Kidney (tissue), 14 donors: ENCODE results near the gene LRRC43. TPM values are rescaled to one million over a fixed set of nuclear protein-coding genes. Genes with fewer than 3 reads are reported as not detected.

ENCODE experiments used
- DNase-seq, 5 donors: peaks; one replicate each; pipeline ENCODE4 v3.0.0-alpha.2; 2013 to 2020
- FAIRE-seq: peaks from 2 replicates; lab custom pipeline; 2012; peaks lifted over from hg19 to GRCh38; lab: Jason Lieb, UNC
- H3K27ac ChIP-seq, 2 donors: one replicate each; pipeline ENCODE4 v1.7.0; 2013; ENCODE audit warnings: low read depth in 2 of 2, low read length in 2 of 2, inconsistent platforms in 1 of 2
- H3K27me3 ChIP-seq: one replicate; pipeline ENCODE4 v1.7.1; 2013; ENCODE audit warnings: low read length, inconsistent platforms; ENCODE audit not compliant: control insufficient read depth, insufficient read depth
- H3K36me3 ChIP-seq, 3 donors: one replicate each; pipeline versions ENCODE4 v1.7.0 to v1.7.1; 2013; ENCODE audit warnings: low read length in 3 of 3, control low read depth in 1 of 3, inconsistent platforms in 1 of 3; ENCODE audit not compliant: insufficient read depth in 3 of 3, control insufficient read depth in 2 of 3
- H3K4me1 ChIP-seq, 3 donors: one replicate each; pipeline versions ENCODE4 v1.7.0 to v1.7.1; 2013; ENCODE audit warnings: low read length in 3 of 3, inconsistent platforms in 1 of 3, low read depth in 1 of 3; ENCODE audit not compliant: control insufficient read depth in 2 of 3, insufficient read depth in 2 of 3
- H3K4me3 ChIP-seq, 3 donors: one replicate each; pipeline versions ENCODE4 v1.7.0 to v1.8.1; 2013; ENCODE audit warnings: low read length in 3 of 3, control low read depth in 1 of 3, inconsistent platforms in 1 of 3
- H3K9ac ChIP-seq, 3 donors: one replicate each; pipeline versions ENCODE4 v1.7.0 to v1.7.1; 2013; ENCODE audit warnings: low read length in 3 of 3, control low read depth in 1 of 3, inconsistent platforms in 1 of 3
- H3K9me3 ChIP-seq, 3 donors: one replicate each; pipeline versions ENCODE4 v1.7.0 to v1.7.1; 2013; ENCODE audit warnings: low read length in 3 of 3, control low read depth in 1 of 3, inconsistent platforms in 1 of 3; ENCODE audit not compliant: control insufficient read depth in 2 of 3, insufficient read depth in 1 of 3
- intact Hi-C: fragments of 100-400 bp; cut with DNase I; formaldehyde crosslinking; loops from one replicate; pipeline ENCODE4 v1.11.1; 2022
- polyA plus RNA-seq: library from polyadenylated mRNA; stranded (reverse); fragments of 350-450 nt; fragmentation: Illumina TruSeq; extraction: RNeasy Lipid Tissue Mini Kit (QIAGEN cat#74804); gene quantifications from one replicate; pipeline ENCODE4 v1.2.3, GENCODE V29; 2014; ENCODE audit warnings: low read depth, low replicate concordance; ENCODE audit not compliant: insufficient read depth
- total RNA-seq: library from RNA; stranded (reverse); fragmentation: NEBNext Ultra II Directional; extraction: Animal tissue kit (Norgen Biotek cat#: 25700); gene quantifications from one replicate; pipeline ENCODE4 v1.2.1, GENCODE V29; 2021
- TF ChIP-seq, protein P1 (sequence below): IDR thresholded peaks from 3 replicates; pipeline ENCODE4 v1.5.1; 2012; ENCODE audit warnings: mild to moderate bottlenecking, moderate library complexity, borderline replicate concordance; ENCODE audit not compliant: insufficient read depth; ENCODE audit errors: extremely low read depth
- donor health status: control.
- donor health status: control.
- donor health status: control.
- donor health status: control.
- donor health status: control.
- donor health status: DM: yes; HTN: yes; CAD: no.
- donor health status: Normal renal cell carcinoma (clear cell type).

Gene LRRC43
- total and polyA plus RNA-seq, 2 donors from 2014 or later, result 4.8 to 7.9 TPM

DNA sequence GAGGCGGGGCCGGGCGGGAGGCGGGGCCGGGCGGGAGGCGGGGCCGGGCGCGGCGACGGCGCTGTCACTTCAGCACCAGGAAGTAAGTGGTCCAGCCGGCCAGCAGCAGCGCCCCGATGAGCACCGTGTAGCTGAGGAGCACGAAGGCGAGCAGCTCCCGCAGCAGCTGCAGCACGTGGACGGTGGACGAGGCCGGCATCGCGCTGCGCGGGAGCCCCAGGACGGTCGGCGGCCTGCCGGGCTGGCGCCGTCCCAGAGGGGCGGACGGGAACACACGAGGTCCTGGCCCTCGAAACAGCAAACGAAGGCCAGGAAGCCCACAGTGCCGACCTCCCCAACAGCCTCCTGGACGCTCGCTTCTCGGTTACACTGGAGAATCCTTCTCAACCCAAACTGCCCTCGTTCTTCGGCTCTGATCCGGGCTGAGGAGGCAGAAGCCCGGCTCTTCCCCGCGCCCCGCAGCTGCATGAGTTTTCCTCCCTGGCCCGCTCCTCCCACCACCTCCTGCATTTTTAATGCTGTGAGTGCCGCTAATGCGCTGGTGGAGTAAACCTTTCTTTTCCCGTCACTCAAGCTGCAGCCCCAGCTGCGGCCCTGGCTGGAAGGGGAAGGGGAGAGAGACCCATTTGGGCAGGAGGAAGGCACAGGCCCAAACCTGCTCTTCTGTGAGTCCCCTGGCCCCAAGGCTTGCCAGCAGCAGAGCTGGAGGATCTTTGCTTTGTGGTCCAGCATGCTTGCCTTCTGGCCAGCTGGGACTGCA, 43.6 kb downstream of the LRRC43 start:
- Histone ChIP-seq H3K9ac (no peak overlapping the region), H3K27me3 (no peaks in the 10 kb centered on the region), H3K4me3 (peak overlapping the region in 2 of 3 donors; percentile 52 to 53), H3K4me1 (peaks cover 0 to 15% (median 0%) of the 10 kb centered on the region in 3 donors), H3K27ac (no peak overlapping the region), H3K36me3 (peaks cover 0 to 43% (median 11%) of the 10 kb centered on the region in 3 donors), H3K9me3 (no peaks in the 10 kb centered on the region)
- TF ChIP-seq, protein P1, sequence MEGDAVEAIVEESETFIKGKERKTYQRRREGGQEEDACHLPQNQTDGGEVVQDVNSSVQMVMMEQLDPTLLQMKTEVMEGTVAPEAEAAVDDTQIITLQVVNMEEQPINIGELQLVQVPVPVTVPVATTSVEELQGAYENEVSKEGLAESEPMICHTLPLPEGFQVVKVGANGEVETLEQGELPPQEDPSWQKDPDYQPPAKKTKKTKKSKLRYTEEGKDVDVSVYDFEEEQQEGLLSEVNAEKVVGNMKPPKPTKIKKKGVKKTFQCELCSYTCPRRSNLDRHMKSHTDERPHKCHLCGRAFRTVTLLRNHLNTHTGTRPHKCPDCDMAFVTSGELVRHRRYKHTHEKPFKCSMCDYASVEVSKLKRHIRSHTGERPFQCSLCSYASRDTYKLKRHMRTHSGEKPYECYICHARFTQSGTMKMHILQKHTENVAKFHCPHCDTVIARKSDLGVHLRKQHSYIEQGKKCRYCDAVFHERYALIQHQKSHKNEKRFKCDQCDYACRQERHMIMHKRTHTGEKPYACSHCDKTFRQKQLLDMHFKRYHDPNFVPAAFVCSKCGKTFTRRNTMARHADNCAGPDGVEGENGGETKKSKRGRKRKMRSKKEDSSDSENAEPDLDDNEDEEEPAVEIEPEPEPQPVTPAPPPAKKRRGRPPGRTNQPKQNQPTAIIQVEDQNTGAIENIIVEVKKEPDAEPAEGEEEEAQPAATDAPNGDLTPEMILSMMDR, result no peak
- FAIRE-seq, result no peak
- intact Hi-C loops, result no loop called here
- peak in 2 of 5 donors; percentile 53 to 74 for DNase-seq

DNA sequence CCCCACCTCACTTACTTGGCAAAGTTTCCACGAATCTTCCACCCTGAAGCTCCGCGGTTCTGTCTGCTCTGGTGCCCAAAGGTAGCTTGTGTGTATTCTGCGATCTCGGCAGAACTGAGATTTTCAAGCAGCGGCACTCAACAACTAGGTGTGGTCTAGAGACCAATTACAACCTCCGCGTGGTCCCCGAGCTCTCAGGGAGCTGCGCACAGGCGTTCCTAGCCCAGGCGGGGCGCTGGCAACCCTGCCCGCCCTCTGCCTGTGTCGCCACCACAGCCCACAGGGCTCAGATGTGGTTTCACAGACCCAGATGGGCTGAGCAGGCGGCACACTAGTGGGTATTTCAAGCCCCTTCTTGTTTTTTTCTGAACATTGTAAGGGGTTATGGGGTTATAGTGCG, 44.4 kb downstream of the LRRC43 start:
- intact Hi-C loops, result no loop called here
- TF ChIP-seq, protein P1, result no peak
- Histone ChIP-seq H3K27ac (no peak overlapping the region), H3K27me3 (no peaks in the 10 kb centered on the region), H3K36me3 (peaks cover 2 to 41% (median 9%) of the 10 kb centered on the region in 3 donors), H3K4me1 (peaks cover 0 to 15% (median 0%) of the 10 kb centered on the region in 3 donors), H3K9me3 (no peaks in the 10 kb centered on the region), H3K9ac (no peak overlapping the region), H3K4me3 (no peak overlapping the region)
- no peak for FAIRE-seq
- DNase-seq, result peak in 2 of 5 donors; percentile 52 to 77

DNA sequence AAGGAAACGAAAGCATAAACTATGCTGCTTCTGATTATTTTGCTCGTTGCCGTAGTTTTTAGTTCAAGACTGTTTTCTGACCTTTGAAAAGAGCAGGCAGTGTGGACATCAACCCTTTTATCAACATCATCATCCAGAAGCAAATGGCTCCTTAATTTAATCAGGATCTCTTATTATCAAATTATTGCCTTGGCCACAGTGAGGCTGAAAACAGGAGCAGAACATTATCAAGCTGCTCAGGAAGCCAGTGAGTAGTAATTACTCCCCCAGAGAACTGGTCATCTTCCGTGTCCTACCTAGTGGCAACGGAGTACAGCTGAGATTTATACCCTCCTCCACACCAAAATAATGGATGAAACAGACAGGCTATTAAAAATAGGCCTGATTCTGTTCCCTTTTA, 45.2 kb downstream of the LRRC43 start:
- Histone ChIP-seq H3K27ac (no peak overlapping the region), H3K4me1 (peaks cover 0 to 15% (median 0%) of the 10 kb centered on the region in 3 donors), H3K36me3 (peaks cover 2 to 40% (median 9%) of the 10 kb centered on the region in 3 donors), H3K4me3 (no peak overlapping the region), H3K9me3 (no peaks in the 10 kb centered on the region), H3K9ac (no peak overlapping the region), H3K27me3 (no peaks in the 10 kb centered on the region)
- intact Hi-C loops, result no loop called here
- TF ChIP-seq, protein P1, result no peak
- no peak for DNase-seq
- FAIRE-seq, result no peak
